ENCODE data around the gene APOB.

APOB gene

DNA sequence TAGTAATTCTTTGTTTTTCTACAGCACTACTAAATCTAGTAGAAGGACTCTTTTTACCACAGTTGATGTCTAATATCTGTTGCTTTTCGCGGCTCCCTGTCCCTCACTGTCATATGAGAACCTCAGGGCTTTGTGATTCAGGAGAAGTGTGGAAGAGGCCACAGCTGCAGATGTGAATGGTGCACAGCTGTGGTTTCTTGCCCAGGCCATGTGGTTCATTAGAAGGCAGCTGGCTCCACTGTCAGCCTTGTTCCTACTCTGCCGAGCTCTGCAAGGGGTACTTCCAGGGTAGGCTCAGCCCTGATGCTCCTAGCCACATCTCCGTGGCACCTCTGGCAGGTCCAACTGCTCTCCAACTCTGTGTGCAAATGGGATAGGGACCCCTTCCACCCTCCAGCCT, 83.9 kb downstream of the APOB start:
- DNase-seq: no peak
- no peak overlapping the region for H3K27ac ChIP-seq (ENCODE audit: insufficient read depth, low read length, poor library complexity, severe bottlenecking)
- H3K9me3 ChIP-seq (ENCODE audit: control insufficient read depth, low read length): no peaks in the 10 kb centered on the region
- no peak overlapping the region for H3K4me3 ChIP-seq (ENCODE audit: insufficient read depth, low read depth, low read length, poor library complexity, severe bottlenecking)
- no peaks in the 10 kb centered on the region for H3K27me3 ChIP-seq (replicated peaks; ENCODE audit: control insufficient read depth, insufficient read depth, low read length, poor library complexity, severe bottlenecking)
- no peaks in the 10 kb centered on the region for H3K36me3 ChIP-seq (ENCODE audit: control insufficient read depth, insufficient read depth, low read length)
- H3K4me1 ChIP-seq (ENCODE audit: control insufficient read depth, insufficient read depth, low read length, poor library complexity, severe bottlenecking): no peaks in the 10 kb centered on the region

DNA sequence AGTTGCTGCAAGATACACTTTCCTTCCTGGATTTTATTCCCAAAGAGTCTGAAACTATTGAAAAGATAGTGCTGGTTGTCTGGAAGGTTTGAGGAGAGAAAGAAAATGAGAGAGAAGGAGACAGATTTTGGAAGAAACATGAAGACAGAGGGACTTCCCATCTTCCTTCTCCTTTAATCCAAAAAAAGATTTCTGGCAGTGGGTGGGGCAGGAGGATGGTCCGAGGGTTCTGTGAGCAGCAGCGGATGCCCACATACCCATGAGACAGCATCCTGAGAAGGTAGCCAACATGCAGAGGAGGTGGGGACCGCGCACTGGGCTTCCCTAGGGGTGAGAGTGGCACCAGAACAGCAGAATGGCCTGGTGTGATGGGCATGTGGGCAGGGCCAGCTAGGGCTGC, 84.6 kb downstream of the APOB start:
- no peaks in the 10 kb centered on the region for H3K36me3 ChIP-seq (ENCODE audit: control insufficient read depth, insufficient read depth, low read length)
- no peaks in the 10 kb centered on the region for H3K9me3 ChIP-seq (ENCODE audit: control insufficient read depth, low read length)
- no peaks in the 10 kb centered on the region for H3K27me3 ChIP-seq (replicated peaks; ENCODE audit: control insufficient read depth, insufficient read depth, low read length, poor library complexity, severe bottlenecking)
- DNase-seq: no peak
- no peak overlapping the region for H3K4me3 ChIP-seq (ENCODE audit: insufficient read depth, low read depth, low read length, poor library complexity, severe bottlenecking)
- H3K4me1 ChIP-seq (ENCODE audit: control insufficient read depth, insufficient read depth, low read length, poor library complexity, severe bottlenecking): no peaks in the 10 kb centered on the region
- no peak overlapping the region for H3K27ac ChIP-seq (ENCODE audit: insufficient read depth, low read length, poor library complexity, severe bottlenecking)

DNA sequence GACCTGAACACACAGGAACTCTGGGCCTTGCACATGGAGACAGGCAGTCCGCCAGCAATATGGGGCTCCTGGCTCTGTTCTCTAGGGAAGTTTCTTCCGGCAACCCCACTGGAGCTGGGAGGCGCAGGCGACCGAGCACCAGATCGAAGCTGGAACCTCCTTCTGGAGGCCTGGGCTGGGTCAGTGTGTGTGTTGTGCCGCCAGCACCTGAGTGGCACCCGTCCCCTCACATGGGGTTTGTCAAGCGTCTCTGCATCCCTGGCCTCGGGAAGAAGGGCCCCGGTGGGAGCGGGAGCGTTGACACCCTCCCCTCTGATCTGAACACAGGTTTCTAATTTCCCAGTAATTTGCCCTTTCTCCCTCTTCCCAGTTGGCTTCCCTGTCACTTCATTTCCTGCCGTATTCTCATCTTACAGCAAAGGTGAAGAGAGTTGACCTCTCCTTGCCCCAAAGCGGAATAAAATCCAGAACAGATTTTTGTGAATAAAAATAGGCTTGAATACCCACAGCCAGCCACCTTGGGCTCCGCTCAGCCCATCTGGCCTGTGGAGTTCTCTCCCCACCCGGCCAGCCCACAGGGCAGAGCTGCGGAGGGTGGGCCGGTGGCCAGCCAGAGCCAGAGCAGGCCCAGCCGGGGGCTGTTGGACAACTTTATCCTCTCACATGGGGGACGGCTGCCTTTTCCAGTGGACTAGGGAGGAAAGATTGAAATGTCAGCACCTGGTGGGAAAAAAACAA, 85.9 kb downstream of the APOB start:
- H3K36me3 ChIP-seq (ENCODE audit: control insufficient read depth, insufficient read depth, low read length): no peaks in the 10 kb centered on the region
- H3K27ac ChIP-seq (ENCODE audit: insufficient read depth, low read length, poor library complexity, severe bottlenecking): no peak overlapping the region
- DNase-seq: no peak
- H3K4me1 ChIP-seq (ENCODE audit: control insufficient read depth, insufficient read depth, low read length, poor library complexity, severe bottlenecking): no peaks in the 10 kb centered on the region
- no peak overlapping the region for H3K4me3 ChIP-seq (ENCODE audit: insufficient read depth, low read depth, low read length, poor library complexity, severe bottlenecking)
- H3K9me3 ChIP-seq (ENCODE audit: control insufficient read depth, low read length): no peaks in the 10 kb centered on the region
- H3K27me3 ChIP-seq (replicated peaks; ENCODE audit: control insufficient read depth, insufficient read depth, low read length, poor library complexity, severe bottlenecking): no peaks in the 10 kb centered on the region

- Histone ChIP-seq H3K36me3 (ENCODE audit: control insufficient read depth, insufficient read depth, low read length) (no peaks in the 10 kb centered on the region), H3K4me1 (ENCODE audit: control insufficient read depth, insufficient read depth, low read length, poor library complexity, severe bottlenecking) (no peaks in the 10 kb centered on the region), H3K4me3 (ENCODE audit: insufficient read depth, low read depth, low read length, poor library complexity, severe bottlenecking) (no peak overlapping the region), H3K27me3 (replicated peaks; ENCODE audit: control insufficient read depth, insufficient read depth, low read length, poor library complexity, severe bottlenecking) (no peaks in the 10 kb centered on the region), H3K9me3 (ENCODE audit: control insufficient read depth, low read length) (no peaks in the 10 kb centered on the region), H3K27ac (ENCODE audit: insufficient read depth, low read length, poor library complexity, severe bottlenecking) (no peak overlapping the region)
- DNase-seq: no peak
Observed at GRCh38 chr2:20955277-20956026, 88.4 kb downstream of the APOB start.

- Histone ChIP-seq H3K36me3 (ENCODE audit: control insufficient read depth, insufficient read depth, low read length) (no peaks in the 10 kb centered on the region), H3K27me3 (replicated peaks; ENCODE audit: control insufficient read depth, insufficient read depth, low read length, poor library complexity, severe bottlenecking) (no peaks in the 10 kb centered on the region), H3K9me3 (ENCODE audit: control insufficient read depth, low read length) (no peaks in the 10 kb centered on the region), H3K4me1 (ENCODE audit: control insufficient read depth, insufficient read depth, low read length, poor library complexity, severe bottlenecking) (no peaks in the 10 kb centered on the region), H3K4me3 (ENCODE audit: insufficient read depth, low read depth, low read length, poor library complexity, severe bottlenecking) (no peak overlapping the region), H3K27ac (ENCODE audit: insufficient read depth, low read length, poor library complexity, severe bottlenecking) (no peak overlapping the region)
- no peak for DNase-seq
Observed at GRCh38 chr2:20953146-20953824, 90.6 kb downstream of the APOB start.

Measured in effector memory CD4-positive, alpha-beta T cell (primary cell).